GDM1 (cell line): ENCODE measurements around the gene CTNNA1.
"Not testable (repeated sequence)": the region's sequence is repeated elsewhere in the genome, so short reads cannot be mapped to it uniquely, and the experiment has no call there.

Source experiments
- DNase-seq: peaks from one replicate; lab custom pipeline; 2025; lab: John Stamatoyannopoulos, UW

Gene CTNNA1

DNA sequence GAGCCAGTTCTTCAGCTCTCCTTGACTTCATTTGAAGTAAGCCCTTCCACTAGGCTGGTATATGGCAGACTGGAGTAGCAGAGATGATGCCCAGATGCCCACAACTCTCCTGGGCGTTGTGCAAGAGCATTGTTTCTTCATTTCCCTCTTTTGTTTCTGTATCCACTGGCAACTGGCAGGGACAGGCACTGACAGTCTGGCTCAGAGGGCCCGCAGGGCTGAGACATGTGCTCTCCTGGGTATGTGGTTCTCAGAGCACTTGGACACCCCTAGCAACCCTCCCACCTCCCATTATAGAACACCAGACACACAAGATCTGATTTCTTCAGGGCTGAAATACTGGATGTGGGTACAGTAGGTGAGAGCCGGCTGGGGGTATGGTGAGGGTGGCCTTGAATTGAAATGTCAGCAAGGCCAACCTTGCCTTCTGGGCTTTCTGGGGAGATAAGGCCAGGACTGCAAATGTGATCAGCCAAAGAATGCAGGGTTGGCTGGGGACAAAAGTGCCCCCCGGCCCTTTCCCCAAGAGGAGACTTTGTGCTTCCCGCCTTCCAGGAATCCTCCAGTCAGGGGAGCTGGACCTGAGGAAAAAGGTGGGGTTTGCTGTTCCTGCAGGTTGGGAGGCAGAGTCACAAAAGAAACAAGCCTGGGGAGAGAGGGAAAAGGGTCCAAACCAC lies 28.6 kb upstream of the CTNNA1 start:
- no peak for DNase-seq

DNA sequence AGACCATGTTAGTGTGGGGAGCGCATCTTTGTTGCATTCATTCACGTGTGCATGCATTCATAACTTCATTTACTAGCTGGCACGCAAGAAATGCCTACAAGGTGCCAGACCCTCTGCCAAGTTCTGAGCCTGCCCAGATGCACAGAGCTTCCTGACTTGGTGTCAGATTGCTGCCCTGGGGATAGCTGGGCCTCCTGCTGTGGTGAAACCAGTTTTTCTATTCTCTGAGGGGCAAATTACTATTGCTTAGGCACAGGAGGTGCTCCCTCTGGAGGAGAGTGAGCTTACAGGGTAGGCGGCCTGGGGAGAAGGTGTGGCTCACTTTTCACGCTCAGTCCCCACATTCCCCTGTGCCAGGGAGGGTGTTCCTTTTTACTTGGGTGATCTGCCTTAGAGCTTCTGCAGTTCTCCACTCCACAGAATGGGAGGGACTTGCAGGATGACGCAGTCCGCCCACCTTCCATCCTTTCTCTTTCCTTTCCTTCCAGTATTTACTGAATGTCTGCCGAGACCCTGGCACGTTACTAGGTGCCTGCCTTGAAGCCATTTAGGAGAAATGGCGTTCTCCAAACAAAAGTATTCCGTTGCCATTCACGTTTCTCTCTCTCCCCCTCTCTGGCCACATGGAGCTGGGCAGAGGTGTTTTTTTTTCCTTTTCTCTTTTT lies 27.9 kb upstream of the CTNNA1 start:
- DNase-seq, result no peak

DNA sequence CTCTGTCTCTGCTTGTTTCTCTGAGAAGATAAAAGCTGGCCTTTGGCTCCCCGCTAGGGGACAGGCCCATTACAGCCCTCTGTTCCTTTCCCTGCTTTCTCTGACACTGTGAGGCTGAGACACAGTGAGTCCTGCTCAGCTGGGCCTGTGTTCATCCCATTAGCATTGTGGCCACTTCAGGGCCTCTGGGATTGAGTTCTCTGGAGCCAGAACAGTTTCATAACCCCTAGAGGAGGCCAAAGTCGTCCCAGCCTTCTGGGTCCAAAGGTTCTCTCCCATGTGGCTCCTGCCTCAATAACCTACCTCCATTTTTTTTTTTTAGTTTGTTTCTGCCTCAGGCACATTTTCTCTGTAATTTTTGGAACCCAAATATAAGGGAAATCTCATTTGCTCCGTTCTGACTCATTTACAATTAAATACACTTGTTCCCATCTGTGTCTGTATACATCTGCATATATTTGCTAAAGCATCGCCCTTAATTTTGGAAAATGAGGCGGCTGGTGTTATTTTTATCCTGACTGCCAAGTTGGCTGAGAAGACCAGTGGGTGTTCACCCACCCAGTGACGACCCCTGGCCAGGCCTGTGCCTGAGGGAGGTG lies 27.3 kb upstream of the CTNNA1 start:
- DNase-seq, result no peak

DNA sequence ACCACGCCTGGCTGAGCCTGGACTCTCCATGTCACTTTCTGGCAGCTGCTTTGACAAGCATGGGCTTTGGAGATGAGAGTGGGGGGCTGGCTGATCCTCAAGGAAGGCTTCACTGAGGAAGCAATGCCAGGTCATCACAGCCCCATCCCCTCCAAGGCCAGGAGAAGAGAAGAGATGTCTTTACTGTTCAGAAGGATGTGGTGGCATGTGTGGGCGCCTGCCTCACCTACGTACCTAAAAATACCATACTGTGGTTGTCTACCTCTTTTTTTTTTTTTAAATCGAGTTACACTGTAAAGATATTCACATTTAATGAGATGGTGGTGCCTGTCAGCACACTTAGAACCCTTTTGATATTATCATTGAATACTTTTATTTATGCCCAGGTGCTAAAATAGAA lies 26.4 kb upstream of the CTNNA1 start:
- DNase-seq, result no peak

DNA sequence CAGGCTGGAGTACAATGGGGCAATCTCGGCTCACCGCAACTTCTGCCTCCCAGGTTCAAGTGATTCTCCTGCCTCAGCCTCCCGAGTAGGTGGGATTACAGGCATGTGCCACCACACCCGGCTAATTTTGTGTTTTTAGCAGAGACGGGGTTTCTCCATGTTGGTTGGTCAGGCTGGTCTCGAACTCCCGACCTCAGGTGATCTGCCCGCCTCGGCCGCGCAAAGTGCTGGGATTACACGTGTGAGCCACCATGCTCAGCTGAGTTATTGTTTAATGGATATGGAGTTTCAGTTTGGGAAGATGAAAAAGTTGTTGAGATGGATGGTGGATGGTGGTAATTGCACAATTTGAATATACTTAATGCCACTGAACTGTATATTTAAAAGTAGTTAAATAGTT lies 22.7 kb upstream of the CTNNA1 start:
- DNase-seq, result not testable (repeated sequence)

DNA sequence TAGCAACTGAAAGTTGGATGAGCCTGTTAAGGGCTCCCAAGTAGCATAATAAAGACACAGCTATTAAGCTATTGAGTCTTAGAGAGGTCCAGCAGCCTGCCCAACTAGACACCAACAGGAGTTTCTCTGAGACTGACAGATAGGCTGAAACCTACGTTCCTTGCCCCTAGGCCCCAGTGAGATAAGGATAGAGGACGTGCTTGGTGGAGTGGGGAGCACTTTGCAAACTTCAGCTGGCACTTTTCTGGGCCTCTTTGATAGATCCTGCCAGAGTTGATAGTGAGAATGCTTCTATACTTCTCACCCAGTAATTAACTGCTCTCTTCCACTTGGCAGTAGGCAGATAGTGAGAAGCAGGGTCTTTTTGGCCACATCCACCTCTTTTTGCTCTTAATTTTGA lies 20.8 kb upstream of the CTNNA1 start:
- no peak for DNase-seq

DNA sequence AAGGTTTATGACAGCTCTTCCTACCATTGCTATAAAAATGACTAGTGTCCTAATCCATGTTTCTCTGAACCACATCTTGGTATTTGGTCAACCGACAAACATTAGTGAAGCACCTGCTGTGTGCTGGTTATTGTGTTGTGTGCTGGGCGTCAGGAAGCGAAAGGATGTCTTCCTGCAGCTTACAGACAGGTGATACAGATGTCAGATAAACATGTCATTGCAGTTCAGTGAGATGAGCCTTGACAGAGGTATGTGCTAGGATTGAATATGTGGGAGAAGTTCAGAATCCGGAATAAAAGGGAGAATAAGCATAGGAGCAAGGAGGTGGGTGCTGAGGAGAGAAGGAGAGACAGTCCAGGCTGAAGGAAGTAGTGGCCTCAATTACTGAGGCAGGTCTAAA lies 20.3 kb upstream of the CTNNA1 start:
- DNase-seq, result no peak

DNA sequence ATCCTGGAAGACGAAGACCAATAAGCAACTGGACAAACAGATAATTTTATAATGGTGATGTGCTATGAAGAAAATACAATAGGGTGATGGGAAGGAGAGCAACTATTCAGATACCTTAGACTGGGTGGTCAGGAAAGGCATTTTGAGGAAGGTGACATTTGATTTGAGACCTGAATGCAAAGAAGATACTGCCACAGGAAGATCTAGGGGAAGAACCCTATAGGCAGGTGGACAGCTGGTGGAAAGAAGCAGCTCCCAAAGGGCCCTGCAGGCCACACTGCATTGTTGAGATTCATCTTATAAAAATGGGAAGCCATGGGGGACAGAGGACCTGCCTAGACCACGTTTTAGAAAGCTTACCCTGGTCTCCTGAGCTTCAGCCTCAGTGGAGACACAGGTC lies 19.7 kb upstream of the CTNNA1 start:
- DNase-seq, result no peak

DNA sequence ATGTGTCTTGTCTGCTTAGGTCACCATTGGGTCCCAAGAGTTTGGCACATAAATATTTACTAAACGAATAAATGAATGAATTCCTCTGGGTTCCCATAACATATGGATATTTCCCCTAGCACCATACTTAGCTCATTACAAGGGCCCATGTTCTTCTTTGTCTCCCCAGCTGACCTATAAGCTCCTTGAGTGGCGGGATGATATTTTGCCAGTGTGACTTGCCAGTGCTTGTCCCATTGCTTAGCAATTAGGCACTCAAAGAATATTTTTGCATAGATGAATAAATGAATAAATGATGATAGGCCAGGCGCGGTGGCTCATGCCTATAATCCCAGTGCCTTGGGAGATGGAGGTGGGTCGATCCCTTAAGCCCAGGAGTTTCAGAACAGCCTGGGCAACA lies 16.9 kb upstream of the CTNNA1 start:
- no peak for DNase-seq

DNA sequence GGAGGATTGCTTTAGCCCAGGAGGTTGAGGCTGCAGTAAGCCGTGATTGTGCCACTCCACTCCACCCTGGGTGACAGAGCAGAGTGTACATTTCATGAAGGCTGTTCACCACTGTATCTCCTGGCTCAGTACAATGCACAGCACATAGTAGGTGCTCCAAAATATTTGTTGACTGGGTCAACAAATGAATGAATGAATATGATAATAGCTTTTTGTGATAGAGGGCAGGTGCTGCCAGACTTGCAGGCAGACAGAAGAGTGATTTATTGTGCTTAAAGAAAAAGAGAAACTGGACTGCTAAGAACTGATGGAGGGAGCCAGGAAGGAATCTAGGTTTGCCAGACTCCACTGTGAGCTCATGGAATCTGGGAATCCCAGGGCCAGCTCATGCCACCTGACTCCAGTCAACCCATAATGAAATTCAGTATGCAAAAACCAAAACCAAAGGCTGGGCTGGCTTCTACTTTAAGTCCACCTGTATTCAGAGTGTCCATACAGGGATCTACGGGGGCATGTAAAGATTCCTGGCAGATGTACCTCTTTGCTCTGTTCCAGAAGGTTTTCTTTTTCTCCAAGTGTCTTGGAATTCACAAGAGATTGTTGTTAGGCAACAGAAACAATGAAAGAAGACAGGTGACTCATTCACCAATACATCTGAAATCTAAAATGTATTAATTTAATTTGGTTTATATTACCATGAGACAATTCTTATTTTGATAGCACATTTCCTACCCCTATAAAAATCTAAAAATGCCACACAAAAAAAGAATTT lies 15.5 kb upstream of the CTNNA1 start:
- DNase-seq, result no peak

DNA sequence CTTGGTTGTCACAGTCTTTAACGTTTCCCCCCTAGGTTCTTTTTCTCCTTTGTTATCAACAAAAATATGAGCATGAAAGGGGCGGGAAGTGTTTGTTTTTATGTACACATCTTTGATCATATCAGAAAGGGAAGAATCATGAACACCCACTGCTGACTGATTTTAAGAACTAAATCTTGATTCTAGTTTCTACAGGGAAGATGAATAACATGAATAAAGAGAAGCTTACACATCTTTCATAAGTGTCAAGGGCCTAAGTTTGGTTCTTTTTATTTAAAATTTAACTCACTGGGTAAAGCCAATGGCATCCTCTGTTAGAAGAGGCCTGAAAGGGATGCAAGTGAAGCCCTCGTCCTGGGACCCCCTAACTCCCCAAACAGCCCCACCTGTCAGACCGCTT lies 14.8 kb upstream of the CTNNA1 start:
- DNase-seq, result no peak

DNA sequence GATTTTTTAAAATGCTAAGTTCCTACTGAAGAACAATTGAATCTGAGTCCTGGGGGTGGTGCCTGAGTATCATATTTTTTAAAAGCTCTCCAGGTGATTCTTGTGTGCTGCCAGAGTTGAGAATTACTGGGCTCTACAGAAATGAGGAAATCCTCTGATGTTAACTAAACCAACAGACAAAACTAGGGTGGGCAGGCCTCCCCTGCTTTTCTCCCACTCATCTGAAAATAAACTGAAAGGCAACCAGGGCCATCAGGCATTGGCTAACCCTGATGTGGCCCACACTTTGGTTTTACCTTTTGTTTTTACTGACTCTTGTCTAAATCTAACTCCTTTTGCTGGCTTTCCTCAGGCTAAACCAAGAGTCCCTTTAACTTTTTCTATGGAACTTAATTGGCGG lies 13.3 kb upstream of the CTNNA1 start:
- DNase-seq, result no peak

DNA sequence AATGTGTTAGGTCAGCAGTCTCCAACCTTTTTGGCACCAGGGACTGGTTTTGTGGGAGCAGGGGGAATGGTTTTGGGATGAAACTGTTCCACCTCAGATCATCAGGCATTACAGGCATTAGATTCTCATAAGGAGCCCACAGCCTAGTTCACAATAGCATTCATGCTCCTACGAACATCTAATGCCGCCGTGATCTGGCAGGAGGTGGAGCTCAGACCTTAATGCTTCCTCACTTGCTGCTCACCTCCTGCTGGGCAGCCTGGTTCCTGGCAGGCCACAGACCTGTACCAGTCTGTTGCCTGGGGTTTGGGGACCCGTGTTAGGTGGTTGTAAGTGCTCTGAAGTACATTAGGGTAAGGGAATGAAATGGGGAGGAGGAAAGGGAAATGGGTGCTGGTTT lies 9.7 kb upstream of the CTNNA1 start:
- no peak for DNase-seq

DNA sequence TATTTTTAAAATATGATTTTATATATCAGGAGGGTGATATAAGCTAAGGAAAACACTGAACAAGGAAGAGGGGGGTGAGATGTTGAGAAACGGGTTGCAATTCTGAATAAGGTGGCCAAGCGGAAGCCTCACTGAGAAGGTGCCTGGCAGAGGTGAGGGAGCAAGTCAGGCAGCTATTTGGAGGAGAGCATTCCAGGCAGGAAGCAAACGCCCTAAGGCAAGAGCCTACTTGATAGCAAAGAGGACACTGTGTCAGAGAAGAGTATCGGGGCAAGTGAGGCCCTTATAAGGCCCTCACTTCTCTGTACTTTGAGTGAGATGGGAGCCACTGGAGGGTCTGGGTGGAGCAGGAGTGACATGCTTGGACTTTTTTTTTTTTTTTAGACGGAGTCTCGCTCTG lies 8.0 kb upstream of the CTNNA1 start:
- no peak for DNase-seq

DNA sequence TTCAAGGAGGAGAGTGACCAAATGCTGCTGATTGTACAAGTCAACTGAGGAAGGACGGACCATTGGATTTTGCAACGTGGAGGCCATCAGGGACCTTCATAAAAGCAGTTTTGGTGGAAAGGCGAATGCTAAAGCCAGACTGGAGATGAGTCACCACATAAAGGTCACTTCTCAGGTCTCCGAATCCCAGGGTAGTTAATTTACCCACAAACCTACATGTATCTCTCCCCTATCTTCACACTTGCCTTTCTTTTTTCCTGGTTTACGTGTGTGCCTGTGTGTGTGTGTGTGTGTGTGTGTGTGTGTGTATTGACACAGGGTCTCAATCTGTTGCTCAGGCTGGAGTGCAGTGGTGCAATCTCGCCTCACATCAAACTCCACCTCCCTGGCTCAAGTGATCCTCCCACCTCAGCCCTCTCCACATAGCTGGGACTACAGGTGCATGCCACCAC lies 4.6 kb upstream of the CTNNA1 start:
- DNase-seq, result no peak

DNA sequence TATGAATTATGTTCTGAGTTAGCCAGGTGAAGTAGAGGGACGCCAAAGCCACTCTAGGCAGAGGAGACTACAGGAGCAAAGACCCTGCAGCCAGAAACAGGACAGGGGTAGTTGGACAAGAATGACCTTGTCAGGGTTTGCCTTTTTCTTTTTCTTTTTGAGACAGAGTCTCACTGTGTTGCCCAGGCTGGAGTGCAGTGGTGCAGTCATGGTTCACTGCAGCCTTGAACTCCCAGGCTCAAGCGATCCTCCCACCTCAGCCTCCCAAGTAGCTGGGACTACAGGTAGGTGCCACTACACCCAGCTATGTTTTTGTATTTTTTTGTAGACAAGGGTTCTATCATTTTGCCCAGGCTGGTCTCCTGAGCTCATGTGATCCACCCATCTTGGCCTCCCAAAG lies 1.9 kb upstream of the CTNNA1 start:
- not testable (repeated sequence) for DNase-seq

DNA sequence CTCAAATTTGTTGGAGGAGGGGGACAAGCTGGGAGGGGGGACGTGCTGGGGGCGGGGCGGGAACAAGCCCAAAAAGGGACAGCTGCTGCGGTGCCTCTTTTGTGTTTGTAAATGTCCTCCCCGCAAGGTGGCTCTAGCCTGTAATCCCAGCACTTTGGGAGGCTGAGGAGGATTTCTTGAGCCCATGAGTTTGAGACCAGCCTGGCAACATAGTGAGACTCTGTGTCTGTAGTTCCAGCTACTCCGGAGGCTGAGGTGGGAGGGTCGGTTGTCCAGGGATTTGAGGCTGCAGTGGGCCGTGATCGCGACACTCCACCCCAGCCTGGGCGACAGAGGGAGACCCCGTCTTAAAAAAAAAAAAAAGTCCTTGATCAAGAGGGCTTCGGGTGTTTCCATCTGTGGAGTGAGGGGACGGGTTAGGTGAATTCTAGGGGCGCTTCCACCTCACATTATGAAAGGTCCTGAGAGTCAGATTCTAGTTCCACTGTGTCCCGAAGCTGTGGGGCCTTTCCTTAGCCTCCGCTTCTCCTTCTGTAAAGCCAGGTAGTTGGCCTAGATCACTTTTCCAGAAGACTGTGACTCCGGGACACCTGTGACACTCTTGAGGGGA lies 779 bp upstream of the CTNNA1 start:
- DNase-seq, result no peak

DNA sequence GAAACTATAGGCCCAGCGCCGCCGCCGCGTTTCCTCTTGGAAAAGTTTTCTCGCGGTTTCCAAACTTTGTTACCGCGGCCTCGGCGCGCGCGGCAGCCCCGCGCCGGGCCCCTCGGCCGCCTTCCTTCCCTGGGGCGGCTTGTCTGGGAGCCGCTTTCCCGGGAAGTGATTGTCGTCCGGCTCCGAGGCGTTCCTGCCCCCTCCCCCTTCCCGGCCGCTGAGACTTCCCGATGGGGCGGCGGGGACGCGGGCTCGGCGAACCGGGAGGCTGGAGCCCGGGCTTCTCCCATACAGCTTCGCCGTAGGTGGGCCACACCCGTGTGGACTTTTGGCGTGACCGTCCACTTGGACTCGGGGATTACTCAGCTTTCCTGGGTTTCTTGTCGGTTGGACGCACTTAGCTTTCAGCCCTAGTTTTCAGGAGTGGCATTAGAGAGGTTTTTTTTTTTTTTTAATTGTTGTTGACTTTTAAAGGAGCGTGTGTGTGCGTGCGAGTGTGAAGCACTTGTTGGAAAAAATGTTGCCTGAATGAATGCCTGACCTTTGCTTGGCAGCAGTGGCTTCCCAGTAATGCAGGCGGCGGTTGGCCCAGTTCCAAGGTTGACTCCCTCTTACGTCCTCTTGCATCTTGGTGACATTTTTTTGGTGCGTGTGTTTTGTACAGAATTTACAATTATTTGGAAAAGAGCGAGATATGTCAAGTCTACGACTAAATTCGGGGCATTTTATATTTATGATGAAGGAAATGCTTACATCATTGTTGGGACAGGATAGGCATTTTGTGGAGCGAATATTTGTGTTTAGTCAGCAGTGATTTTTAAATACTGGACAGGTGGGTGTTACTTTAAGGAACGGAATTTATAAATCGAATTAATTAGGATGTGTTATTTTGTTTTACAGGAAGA lies 821 bp downstream of the CTNNA1 start:
- no peak for DNase-seq

DNA sequence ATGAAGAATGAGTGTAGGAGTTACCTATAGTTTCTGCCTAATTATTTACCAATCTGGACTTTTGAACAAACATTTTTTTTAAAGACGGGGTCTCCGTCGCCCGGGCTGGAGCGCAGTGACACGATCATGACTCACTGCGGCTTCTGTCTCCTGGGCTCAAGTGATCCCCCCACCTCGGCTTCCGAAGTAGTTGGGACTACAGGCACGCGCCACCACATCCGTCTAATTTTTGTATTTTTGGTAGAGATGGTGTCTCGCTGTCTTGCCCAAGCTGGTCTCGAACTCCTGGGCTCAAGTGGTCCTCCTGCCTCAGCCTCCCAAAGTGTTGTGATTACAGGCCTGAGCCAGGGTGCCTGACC lies 1.5 kb downstream of the CTNNA1 start:
- no peak for DNase-seq

DNA sequence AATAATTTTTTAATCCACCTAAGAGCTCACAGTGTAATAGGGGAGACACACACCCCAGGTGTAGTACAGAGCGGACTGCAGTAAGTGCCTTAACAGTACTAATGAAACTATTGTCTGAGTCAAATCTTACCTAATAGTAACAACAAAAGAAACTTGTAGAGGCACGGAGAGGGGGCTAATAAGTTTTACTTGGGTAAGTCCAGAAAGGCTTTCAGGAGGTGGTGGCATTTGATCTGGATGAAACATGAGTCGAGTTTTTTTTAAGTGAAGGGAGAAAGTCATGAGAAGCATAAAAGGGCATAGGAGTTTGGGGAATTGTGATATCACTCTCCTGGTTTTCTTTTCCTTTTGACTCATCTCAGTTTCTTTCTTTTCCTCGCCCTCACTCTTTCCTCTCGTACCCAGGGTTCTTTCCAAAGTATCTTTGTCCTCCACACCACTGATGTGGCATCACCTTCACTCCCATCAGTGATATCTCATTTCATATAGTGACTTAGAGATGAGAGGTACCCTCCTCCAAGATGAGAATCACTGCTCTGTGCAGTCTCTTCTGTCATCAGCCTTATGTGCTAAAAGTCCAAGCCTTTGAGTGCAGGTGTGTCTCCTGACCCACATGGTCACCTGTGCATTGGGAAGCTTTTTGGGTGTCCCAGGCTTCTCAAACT lies 2.0 kb downstream of the CTNNA1 start:
- DNase-seq, result no peak
